ENCODE data around the gene POLR3A. TPM values are rescaled to one million over a fixed set of nuclear protein-coding genes. Genes with fewer than 3 reads are reported as not detected.
A peak's percentile ranks its signal among the peaks of the same experiment; 100 is the strongest.

POLR3A gene
- total RNA-seq, 1 experiment from 2014 or later: 25.5 TPM

GRCh38 chr10:77932016-77932715, 97.1 kb downstream of the POLR3A start:
- ChIA-PET POLR2A (no interaction called here), CTCF (no interaction called here)
- no peaks in the 10 kb centered on the region for H3K27me3 ChIP-seq (replicated peaks; ENCODE audit: control insufficient read depth, insufficient read depth, low read length)
- Mint-ChIP-seq H3K27me3 (ENCODE audit: insufficient read depth, unreplicated experiment) (no peaks in the 10 kb centered on the region), H3K9me3 (ENCODE audit: unreplicated experiment) (no peaks in the 10 kb centered on the region), H3K27ac (ENCODE audit: unreplicated experiment) (no peak overlapping the region), H3K4me3 (ENCODE audit: unreplicated experiment) (no peak overlapping the region), H3K4me1 (ENCODE audit: low read depth, unreplicated experiment) (peaks cover 10% of the 10 kb centered on the region), H3K36me3 (ENCODE audit: insufficient read depth, unreplicated experiment) (no peaks in the 10 kb centered on the region)
- H3K4me1 ChIP-seq: peaks cover 10% of the 10 kb centered on the region
- no peak for TF ChIP-seq CTCF (IDR thresholded peaks at IDR 0.05; ENCODE audit: insufficient read depth in 1 of 2, low read depth in 1 of 2, low read length in 1 of 2, severe bottlenecking in 1 of 2, unreplicated experiment in 1 of 2)
- no TSS peak for BruUV-seq (replicated peaks)
- no peaks in the 10 kb centered on the region for H3K9me3 ChIP-seq
- no peak for DNase-seq
- H3K36me3 ChIP-seq (ENCODE audit: control insufficient read depth, insufficient read depth, low read length): no peaks in the 10 kb centered on the region
- H3K4me3 ChIP-seq (ENCODE audit: low read depth, low read length): no peak overlapping the region
- intact Hi-C loops (cut with micrococcal nuclease; ENCODE audit: unreplicated experiment): no loop called here

- no peak for DNase-seq
- POLR2A ChIA-PET: no interaction called here
- BruUV-seq (replicated peaks): TSS peak; percentile 50
- TF ChIP-seq CTCF (IDR thresholded peaks at IDR 0.05; ENCODE audit: insufficient read depth in 1 of 2, low read depth in 1 of 2, low read length in 1 of 2, severe bottlenecking in 1 of 2, unreplicated experiment in 1 of 2): no peak
- Histone ChIP-seq H3K9me3 (no peaks in the 10 kb centered on the region), H3K36me3 (ENCODE audit: control insufficient read depth, insufficient read depth, low read length) (no peaks in the 10 kb centered on the region), H3K4me3 (ENCODE audit: low read depth, low read length) (peak overlapping the region; percentile 93), H3K4me1 (peaks cover 26% of the 10 kb centered on the region), H3K27me3 (replicated peaks; ENCODE audit: control insufficient read depth, insufficient read depth, low read length) (no peaks in the 10 kb centered on the region)
- H3K27ac Mint-ChIP-seq (ENCODE audit: unreplicated experiment): peak overlapping the region; percentile 53
- no peaks in the 10 kb centered on the region for H3K9me3 Mint-ChIP-seq (ENCODE audit: unreplicated experiment)
- CTCF ChIA-PET: interaction anchor here (0.6 to 1.0 kb wide), 2 partner anchors 38 to 86 kb away, joined by 3 to 4 read pairs; no protein-coding TSS in a partner anchor
- H3K4me1 Mint-ChIP-seq (ENCODE audit: low read depth, unreplicated experiment): peaks cover 26% of the 10 kb centered on the region
- intact Hi-C loops (cut with micrococcal nuclease; ENCODE audit: unreplicated experiment): loop anchor here (2.0 kb wide), 2 partner anchors 39 to 79 kb away; no protein-coding TSS in a partner anchor
- peak overlapping the region; percentile 89 for H3K4me3 Mint-ChIP-seq (ENCODE audit: unreplicated experiment)
- no peaks in the 10 kb centered on the region for H3K27me3 Mint-ChIP-seq (ENCODE audit: insufficient read depth, unreplicated experiment)
- H3K36me3 Mint-ChIP-seq (ENCODE audit: insufficient read depth, unreplicated experiment): peaks cover 6% of the 10 kb centered on the region
Observed at GRCh38 chr10:77927402-77928246, 101.7 kb downstream of the POLR3A start.

- no TSS peak for BruUV-seq (replicated peaks)
- H3K36me3 Mint-ChIP-seq (ENCODE audit: insufficient read depth, unreplicated experiment): peaks cover 6% of the 10 kb centered on the region
- DNase-seq: peak; percentile 65 to 70
- peak within 1 kb of the TSS; percentile 93 for H3K4me3 ChIP-seq (ENCODE audit: low read depth, low read length)
- no peaks in the 10 kb centered on the region for H3K9me3 Mint-ChIP-seq (ENCODE audit: unreplicated experiment)
- no peaks in the 10 kb centered on the region for H3K36me3 ChIP-seq (ENCODE audit: control insufficient read depth, insufficient read depth, low read length)
- intact Hi-C loops (cut with micrococcal nuclease; ENCODE audit: unreplicated experiment): loop anchor here (2.0 kb wide), 2 partner anchors 38 to 78 kb away; no protein-coding TSS in a partner anchor
- peak within 1 kb of the TSS; percentile 74 for H3K27ac Mint-ChIP-seq (ENCODE audit: unreplicated experiment)
- peaks cover 26% of the 10 kb centered on the region for H3K4me1 ChIP-seq
- H3K4me3 Mint-ChIP-seq (ENCODE audit: unreplicated experiment): peak within 1 kb of the TSS; percentile 89
- no peaks in the 10 kb centered on the region for H3K27me3 Mint-ChIP-seq (ENCODE audit: insufficient read depth, unreplicated experiment)
- TF ChIP-seq CTCF (IDR thresholded peaks at IDR 0.05; ENCODE audit: insufficient read depth in 1 of 2, low read depth in 1 of 2, low read length in 1 of 2, severe bottlenecking in 1 of 2, unreplicated experiment in 1 of 2): peak in 1 of 2 experiments; percentile 17
- ChIA-PET POLR2A (no interaction called here), CTCF (interaction anchor here (0.6 to 1.5 kb wide), 4 partner anchors 13 to 85 kb away, joined by 3 to 4 read pairs (median 4); no protein-coding TSS in a partner anchor)
- peaks cover 28% of the 10 kb centered on the region for H3K4me1 Mint-ChIP-seq (ENCODE audit: low read depth, unreplicated experiment)
- H3K9me3 ChIP-seq: no peaks in the 10 kb centered on the region
- no peaks in the 10 kb centered on the region for H3K27me3 ChIP-seq (replicated peaks; ENCODE audit: control insufficient read depth, insufficient read depth, low read length)
Observed at GRCh38 chr10:77926566-77927401, 102.5 kb downstream of the POLR3A start, which contains the start of gene DLG5. DLG5 (minus strand) TSS chr10:77926755; CDS start chr10:77926520, 235 bp downstream.

Data from Caco-2 (cell line).